ENCODE measurements around the gene SNCB.

Gene SNCB

DNA sequence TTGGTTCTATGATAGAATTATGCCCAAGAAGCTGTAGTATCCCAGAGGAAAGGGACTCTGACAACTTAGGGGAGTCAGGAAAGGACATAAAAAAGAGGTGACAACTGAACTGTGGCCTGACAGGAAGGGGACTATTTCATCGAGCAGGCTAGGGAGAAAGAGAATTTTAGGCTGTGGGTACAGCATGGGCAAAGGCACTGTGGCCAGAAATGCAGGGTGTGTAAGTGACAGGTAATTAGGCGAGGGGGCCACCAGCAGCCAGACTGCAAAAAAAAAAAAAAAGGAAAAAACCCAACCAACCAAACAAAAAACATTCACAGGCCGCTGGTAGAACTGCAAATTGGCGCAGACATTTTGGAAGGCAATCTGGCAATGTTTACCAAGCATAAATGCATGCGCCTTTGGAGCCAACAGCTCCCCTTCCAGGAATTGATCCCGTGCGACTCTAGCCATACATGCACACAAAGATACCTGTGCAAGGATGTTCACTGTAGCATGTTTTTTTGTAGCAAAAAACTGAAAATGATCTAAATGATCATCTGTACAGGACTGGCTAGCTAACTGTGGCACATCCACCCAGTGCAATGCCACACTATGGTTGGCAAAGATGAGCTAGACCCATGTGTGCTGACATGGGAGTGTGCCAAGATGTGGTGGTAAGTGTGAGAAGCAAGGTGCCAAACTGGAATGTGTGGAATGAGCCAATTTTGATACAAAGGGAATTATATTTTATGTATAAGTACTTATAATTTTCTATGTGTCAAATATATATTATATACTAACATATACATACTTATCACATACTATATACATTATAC, 1.3 kb upstream of the SNCB start:
- Histone ChIP-seq H3K9me3 (ENCODE audit: low read length) (no peaks in the 10 kb centered on the region), H2AFZ (ENCODE audit: low read depth, low read length) (no peak overlapping the region), H3K27me3 (ENCODE audit: insufficient read depth, low read length) (peaks cover 74% of the 10 kb centered on the region), H3K36me3 (ENCODE audit: insufficient read depth, low read length) (no peaks in the 10 kb centered on the region), H3K4me3 (ENCODE audit: low read length) (no peak overlapping the region), H3K4me1 (ENCODE audit: insufficient read depth, low read length) (peaks cover 15% of the 10 kb centered on the region)

- no peaks in the 10 kb centered on the region for H3K9me3 ChIP-seq (ENCODE audit: low read length)
- peak overlapping the region; percentile 41 for H2AFZ ChIP-seq (ENCODE audit: low read depth, low read length)
- no peaks in the 10 kb centered on the region for H3K36me3 ChIP-seq (ENCODE audit: insufficient read depth, low read length)
- H3K4me3 ChIP-seq (ENCODE audit: low read length), result peak overlapping the region; percentile 31
- H3K4me1 ChIP-seq (ENCODE audit: insufficient read depth, low read length), result peaks cover 18% of the 10 kb centered on the region
- peaks cover 78% of the 10 kb centered on the region for H3K27me3 ChIP-seq (ENCODE audit: insufficient read depth, low read length)
Measured at GRCh38 chr5:176630681-176631222, 418 bp upstream of the SNCB start.

- H3K4me3 ChIP-seq (ENCODE audit: low read length), result no peak overlapping the region
- H3K4me1 ChIP-seq (ENCODE audit: insufficient read depth, low read length), result peaks cover 19% of the 10 kb centered on the region
- H3K27me3 ChIP-seq (ENCODE audit: insufficient read depth, low read length), result peaks cover 83% of the 10 kb centered on the region
- no peak overlapping the region for H2AFZ ChIP-seq (ENCODE audit: low read depth, low read length)
- no peaks in the 10 kb centered on the region for H3K36me3 ChIP-seq (ENCODE audit: insufficient read depth, low read length)
- H3K9me3 ChIP-seq (ENCODE audit: low read length), result no peaks in the 10 kb centered on the region
Measured at GRCh38 chr5:176629317-176629852, 949 bp downstream of the SNCB start.

DNA sequence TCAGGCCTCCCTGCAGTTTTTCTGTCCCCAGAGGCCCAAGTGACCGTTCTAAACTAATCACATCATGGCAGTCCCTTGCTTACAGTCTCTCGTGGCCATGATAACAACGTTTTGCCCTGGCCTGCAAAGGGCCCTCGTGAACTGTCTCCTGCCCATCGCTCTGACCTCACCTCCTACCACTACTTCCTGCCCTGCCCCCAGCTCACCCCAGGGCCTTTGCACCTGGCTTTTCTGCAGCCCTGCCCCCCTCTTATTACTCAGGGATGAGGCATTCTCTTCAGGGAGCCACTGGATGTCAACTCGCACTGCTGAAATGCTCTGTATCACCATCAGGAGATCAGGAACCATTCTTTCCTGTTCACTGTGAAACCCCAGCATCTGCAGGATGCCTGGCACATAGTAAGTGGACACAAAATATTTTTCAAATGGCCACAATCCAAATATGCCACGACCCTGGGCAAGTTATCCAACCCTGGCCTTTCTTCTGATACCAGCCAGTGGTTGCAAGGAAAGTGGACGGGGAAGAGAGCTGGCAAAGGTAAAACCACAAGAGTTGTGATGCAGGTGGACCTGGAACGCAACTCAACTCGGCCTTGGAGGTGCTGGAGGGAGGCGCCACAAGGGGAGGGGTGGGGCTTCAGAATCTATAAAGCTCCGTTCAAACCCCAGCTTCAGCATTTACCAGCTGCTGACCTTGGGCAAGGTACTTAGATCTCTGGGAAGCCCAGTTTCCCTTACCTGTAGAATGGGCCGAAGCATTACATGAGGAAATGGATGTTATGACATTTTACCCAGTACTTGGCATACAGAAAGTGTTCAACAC, 1.7 kb downstream of the SNCB start:
- H3K36me3 ChIP-seq (ENCODE audit: insufficient read depth, low read length), result no peaks in the 10 kb centered on the region
- H3K9me3 ChIP-seq (ENCODE audit: low read length), result no peaks in the 10 kb centered on the region
- H3K4me1 ChIP-seq (ENCODE audit: insufficient read depth, low read length), result peaks cover 19% of the 10 kb centered on the region
- peaks cover 85% of the 10 kb centered on the region for H3K27me3 ChIP-seq (ENCODE audit: insufficient read depth, low read length)
- H2AFZ ChIP-seq (ENCODE audit: low read depth, low read length), result no peak overlapping the region
- H3K4me3 ChIP-seq (ENCODE audit: low read length), result no peak overlapping the region

DNA sequence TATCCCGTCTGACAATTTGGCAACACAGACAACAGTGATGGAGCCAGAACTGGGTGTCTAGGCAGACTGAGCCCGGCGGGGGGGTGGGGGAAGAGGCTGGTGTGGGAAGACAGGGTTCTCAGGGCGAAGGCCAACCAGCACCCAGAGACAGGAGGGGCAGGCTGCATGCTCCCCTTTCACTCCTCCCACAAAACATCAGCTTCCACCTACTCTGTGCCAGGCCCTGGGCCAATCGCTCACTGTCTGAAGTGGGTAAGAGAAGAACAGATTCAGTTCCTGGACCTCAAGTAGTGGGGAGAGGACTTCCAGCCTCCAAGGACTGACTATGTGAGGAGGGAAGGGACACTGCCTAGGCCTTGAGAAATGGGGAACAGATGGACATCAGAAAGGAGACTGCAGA, 2.8 kb downstream of the SNCB start:
- Histone ChIP-seq H3K4me3 (ENCODE audit: low read length) (no peak overlapping the region), H3K9me3 (ENCODE audit: low read length) (no peaks in the 10 kb centered on the region), H3K36me3 (ENCODE audit: insufficient read depth, low read length) (no peaks in the 10 kb centered on the region), H3K27me3 (ENCODE audit: insufficient read depth, low read length) (peaks cover 83% of the 10 kb centered on the region), H2AFZ (ENCODE audit: low read depth, low read length) (no peak overlapping the region), H3K4me1 (ENCODE audit: insufficient read depth, low read length) (peaks cover 19% of the 10 kb centered on the region)

DNA sequence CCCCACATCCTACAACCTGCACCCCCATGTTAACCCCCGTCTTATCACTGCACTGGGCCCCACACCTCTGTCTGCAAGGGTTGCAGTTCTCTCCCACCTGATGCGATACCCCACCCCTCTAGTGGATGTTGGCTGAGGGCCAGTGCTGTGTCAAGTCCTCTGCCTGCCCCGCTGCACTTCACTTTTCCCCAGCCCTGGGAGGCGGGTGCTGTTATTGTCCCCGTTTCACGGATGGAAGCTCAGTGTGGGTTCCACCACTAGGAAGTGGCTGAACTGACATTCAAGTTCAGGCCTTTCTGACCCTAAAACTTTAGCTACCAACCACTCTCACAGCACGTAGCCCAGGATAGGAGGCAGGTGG, 3.5 kb downstream of the SNCB start:
- Histone ChIP-seq H3K27me3 (ENCODE audit: insufficient read depth, low read length) (peaks cover 84% of the 10 kb centered on the region), H3K36me3 (ENCODE audit: insufficient read depth, low read length) (no peaks in the 10 kb centered on the region), H3K4me1 (ENCODE audit: insufficient read depth, low read length) (peaks cover 19% of the 10 kb centered on the region), H3K4me3 (ENCODE audit: low read length) (no peak overlapping the region), H2AFZ (ENCODE audit: low read depth, low read length) (no peak overlapping the region), H3K9me3 (ENCODE audit: low read length) (no peaks in the 10 kb centered on the region)

DNA sequence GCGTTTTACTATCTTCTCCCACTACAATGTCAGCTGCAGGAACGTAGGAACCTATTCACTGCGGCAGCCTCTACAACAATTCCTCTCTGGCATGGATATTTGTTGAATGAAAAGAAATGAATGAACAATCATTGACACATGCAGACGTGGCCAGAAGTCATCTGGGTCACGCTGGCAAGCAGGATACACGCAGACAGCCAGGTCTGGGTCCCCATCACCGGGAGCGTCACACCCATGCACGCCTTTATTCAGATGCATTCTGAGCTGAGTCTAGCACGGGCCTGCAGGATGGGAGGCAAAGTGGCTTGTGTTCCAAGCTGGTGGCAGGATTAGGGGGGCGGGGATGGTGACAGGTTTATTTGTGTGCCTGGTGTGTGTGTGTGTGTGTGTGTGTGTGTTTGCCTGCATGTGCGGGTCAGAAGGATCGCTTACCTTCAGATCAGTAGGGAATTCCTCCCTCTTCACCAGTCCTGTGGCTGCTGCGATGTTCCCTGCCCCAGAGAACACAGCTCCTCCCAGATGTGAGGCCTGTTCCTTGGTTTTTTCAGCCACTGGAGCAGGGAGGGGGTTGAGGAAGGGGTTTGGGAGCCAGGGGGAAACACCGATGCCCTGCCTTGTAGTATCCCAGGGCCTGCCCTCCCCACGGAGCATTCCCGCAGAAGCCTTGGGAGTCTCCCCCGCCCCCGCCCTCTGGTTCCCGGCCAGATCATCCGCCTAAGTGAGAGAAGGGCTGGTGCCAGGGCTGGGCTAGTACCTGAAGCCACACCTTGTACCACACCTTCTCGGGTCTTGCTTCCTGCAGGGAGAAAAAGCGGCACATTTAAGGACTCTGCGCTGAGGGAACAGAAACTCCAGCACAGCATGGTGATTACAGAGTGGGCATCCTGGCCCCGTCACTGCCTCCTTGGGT, 4.1 kb downstream of the SNCB start:
- Histone ChIP-seq H3K9me3 (ENCODE audit: low read length) (no peaks in the 10 kb centered on the region), H3K4me1 (ENCODE audit: insufficient read depth, low read length) (peaks cover 19% of the 10 kb centered on the region), H2AFZ (ENCODE audit: low read depth, low read length) (no peak overlapping the region), H3K36me3 (ENCODE audit: insufficient read depth, low read length) (no peaks in the 10 kb centered on the region), H3K27me3 (ENCODE audit: insufficient read depth, low read length) (peaks cover 85% of the 10 kb centered on the region), H3K4me3 (ENCODE audit: low read length) (no peak overlapping the region)

DNA sequence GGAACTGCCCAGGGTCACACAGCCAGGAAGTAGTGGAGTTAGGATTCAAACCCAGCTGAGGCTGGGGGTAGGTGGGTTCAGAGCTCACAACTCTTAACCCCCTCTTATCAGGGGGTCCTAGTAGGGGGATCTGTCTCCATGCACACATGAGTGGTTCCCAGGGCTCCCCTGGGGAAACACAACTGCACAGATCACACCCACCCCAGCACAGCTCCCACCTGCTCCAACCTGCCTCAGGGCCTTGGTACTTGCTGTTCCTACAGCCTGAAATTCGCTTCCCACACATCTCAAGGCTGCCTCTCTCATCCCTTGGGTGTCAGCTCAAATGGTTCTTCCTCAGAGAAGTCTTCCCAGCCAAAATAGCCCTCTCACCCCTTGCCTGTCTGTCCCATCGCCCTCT, 4.8 kb downstream of the SNCB start:
- H3K4me1 ChIP-seq (ENCODE audit: insufficient read depth, low read length), result peaks cover 12% of the 10 kb centered on the region
- no peaks in the 10 kb centered on the region for H3K9me3 ChIP-seq (ENCODE audit: low read length)
- H2AFZ ChIP-seq (ENCODE audit: low read depth, low read length), result no peak overlapping the region
- no peak overlapping the region for H3K4me3 ChIP-seq (ENCODE audit: low read length)
- peaks cover 85% of the 10 kb centered on the region for H3K27me3 ChIP-seq (ENCODE audit: insufficient read depth, low read length)
- no peaks in the 10 kb centered on the region for H3K36me3 ChIP-seq (ENCODE audit: insufficient read depth, low read length)

GRCh38 chr5:176624938-176625337, 5.4 kb downstream of the SNCB start:
- Histone ChIP-seq H2AFZ (ENCODE audit: low read depth, low read length) (no peak overlapping the region), H3K36me3 (ENCODE audit: insufficient read depth, low read length) (no peaks in the 10 kb centered on the region), H3K9me3 (ENCODE audit: low read length) (no peaks in the 10 kb centered on the region), H3K4me3 (ENCODE audit: low read length) (no peak overlapping the region), H3K27me3 (ENCODE audit: insufficient read depth, low read length) (peaks cover 85% of the 10 kb centered on the region), H3K4me1 (ENCODE audit: insufficient read depth, low read length) (peaks cover 10% of the 10 kb centered on the region)

- Histone ChIP-seq H3K4me3 (ENCODE audit: low read length) (no peak overlapping the region), H2AFZ (ENCODE audit: low read depth, low read length) (no peak overlapping the region), H3K36me3 (ENCODE audit: insufficient read depth, low read length) (no peaks in the 10 kb centered on the region), H3K9me3 (ENCODE audit: low read length) (no peaks in the 10 kb centered on the region), H3K4me1 (ENCODE audit: insufficient read depth, low read length) (peaks cover 7% of the 10 kb centered on the region), H3K27me3 (ENCODE audit: insufficient read depth, low read length) (peaks cover 84% of the 10 kb centered on the region)
Measured at GRCh38 chr5:176624142-176624541, 6.2 kb downstream of the SNCB start.

DNA sequence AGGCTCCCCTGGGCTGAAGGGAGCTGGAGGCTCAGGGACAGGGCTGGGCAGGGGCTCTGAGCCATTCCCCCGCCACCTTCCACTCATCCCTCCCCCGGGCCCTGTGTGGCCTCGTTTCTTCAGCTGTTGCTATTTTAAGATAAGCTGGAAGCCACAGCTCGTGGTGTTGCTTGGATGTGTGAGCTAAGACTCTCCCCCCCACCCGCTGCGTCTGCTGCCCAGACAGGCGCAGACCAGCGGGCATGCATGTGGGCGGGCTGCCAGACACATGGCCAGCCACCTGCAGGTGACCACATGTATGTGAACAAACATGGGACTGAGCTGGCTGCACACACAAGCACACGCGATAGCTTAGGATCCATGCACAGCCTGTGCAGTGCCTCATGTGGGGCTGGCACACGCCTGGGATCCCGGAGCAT, 8.7 kb downstream of the SNCB start:
- Histone ChIP-seq H3K36me3 (ENCODE audit: insufficient read depth, low read length) (no peaks in the 10 kb centered on the region), H3K27me3 (ENCODE audit: insufficient read depth, low read length) (peaks cover 68% of the 10 kb centered on the region)

DNA sequence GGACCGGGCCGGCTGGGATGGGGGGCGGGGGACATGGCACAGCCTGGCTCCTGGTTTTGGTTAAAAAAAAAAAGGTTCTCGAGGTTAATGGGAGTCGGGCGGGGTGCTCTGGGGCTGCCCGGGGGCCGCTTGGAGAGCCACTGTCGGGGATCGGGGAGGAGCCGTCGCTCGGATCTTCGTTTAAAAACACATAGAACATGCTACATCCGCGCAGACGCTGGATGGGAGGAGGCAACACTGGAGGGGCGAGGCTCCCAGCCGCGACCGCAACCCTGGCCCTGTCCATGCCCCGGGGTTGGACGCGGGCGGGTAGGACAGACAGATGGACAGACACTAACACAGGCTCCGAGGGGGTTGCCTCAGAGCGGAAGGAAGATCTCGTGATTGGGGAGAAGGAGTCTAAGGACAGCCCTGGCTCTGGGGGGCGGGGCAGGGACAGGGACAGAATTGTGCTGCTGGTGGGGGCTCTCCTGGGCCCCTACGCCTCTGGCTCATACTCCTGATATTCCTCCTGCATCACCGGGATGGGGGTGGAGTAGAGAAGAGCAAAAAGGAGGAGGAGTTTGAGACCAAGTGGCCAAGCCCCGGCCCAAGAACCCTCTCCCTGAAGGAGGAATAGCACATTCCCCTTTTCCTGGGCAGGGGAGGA, 9.9 kb downstream of the SNCB start:
- H3K4me1 ChIP-seq (ENCODE audit: insufficient read depth, low read length), result peaks cover 14% of the 10 kb centered on the region
- H3K36me3 ChIP-seq (ENCODE audit: insufficient read depth, low read length), result no peaks in the 10 kb centered on the region
- H3K27me3 ChIP-seq (ENCODE audit: insufficient read depth, low read length), result peaks cover 64% of the 10 kb centered on the region
- no peak overlapping the region for H3K4me3 ChIP-seq (ENCODE audit: low read length)
- no peaks in the 10 kb centered on the region for H3K9me3 ChIP-seq (ENCODE audit: low read length)
- H2AFZ ChIP-seq (ENCODE audit: low read depth, low read length), result no peak overlapping the region

More for the DNA sequence above, 8.7 kb downstream of the SNCB start:
- H3K9me3 ChIP-seq (ENCODE audit: low read length), result no peaks in the 10 kb centered on the region
- no peak overlapping the region for H3K4me3 ChIP-seq (ENCODE audit: low read length)
- no peak overlapping the region for H2AFZ ChIP-seq (ENCODE audit: low read depth, low read length)
- peaks cover 12% of the 10 kb centered on the region for H3K4me1 ChIP-seq (ENCODE audit: insufficient read depth, low read length)

Measured in neuron (in vitro differentiated cells).